ENCODE results near the gene OR51E1.

DNA sequence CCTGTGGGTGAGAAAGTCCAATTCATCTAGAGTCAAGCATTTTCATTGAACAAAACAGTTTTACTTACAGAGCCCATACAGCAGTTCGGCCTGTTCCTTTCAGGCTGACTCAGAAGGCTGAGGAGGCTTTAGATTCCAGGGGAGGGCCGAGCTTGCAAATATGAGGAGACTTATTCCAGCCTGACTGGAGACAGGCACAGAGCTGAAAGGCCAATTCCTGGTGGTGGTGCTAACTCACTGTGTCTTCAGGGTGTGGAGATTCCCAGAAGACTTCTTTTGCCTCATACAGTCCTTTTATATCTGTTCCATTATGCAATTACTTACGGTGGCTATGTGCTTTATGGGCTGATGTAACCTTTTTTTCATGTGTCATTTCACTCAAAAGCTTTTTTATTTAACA lies 53.8 kb downstream of the OR51E1 start, which contains the start of gene OR51E2:
- TF ChIP-seq, protein P1, sequence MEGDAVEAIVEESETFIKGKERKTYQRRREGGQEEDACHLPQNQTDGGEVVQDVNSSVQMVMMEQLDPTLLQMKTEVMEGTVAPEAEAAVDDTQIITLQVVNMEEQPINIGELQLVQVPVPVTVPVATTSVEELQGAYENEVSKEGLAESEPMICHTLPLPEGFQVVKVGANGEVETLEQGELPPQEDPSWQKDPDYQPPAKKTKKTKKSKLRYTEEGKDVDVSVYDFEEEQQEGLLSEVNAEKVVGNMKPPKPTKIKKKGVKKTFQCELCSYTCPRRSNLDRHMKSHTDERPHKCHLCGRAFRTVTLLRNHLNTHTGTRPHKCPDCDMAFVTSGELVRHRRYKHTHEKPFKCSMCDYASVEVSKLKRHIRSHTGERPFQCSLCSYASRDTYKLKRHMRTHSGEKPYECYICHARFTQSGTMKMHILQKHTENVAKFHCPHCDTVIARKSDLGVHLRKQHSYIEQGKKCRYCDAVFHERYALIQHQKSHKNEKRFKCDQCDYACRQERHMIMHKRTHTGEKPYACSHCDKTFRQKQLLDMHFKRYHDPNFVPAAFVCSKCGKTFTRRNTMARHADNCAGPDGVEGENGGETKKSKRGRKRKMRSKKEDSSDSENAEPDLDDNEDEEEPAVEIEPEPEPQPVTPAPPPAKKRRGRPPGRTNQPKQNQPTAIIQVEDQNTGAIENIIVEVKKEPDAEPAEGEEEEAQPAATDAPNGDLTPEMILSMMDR (IDR thresholded peaks at IDR 0.05) = no peak
- no peak for TF ChIP-seq EZH2 (IDR thresholded peaks at IDR 0.05; ENCODE audit: borderline replicate concordance, insufficient read depth, low read depth, low read length, poor library complexity, severe bottlenecking)

Measured in B cell (primary cell).